A673 (cell line): ENCODE results near the gene TBR1. TPM values are rescaled to one million over a fixed set of nuclear protein-coding genes. Genes with fewer than 3 reads are reported as not detected.

Experiments
- BruUV-seq: library from RNA; stranded (reverse); fragments of 400-500 nt; replicated peaks from 2 replicates; lab custom pipeline; 2021; lab: Mats Ljungman, UMichigan
- CTCF ChIA-PET: fragments of 300-600 bp; sonication (Branson Sonifier 250); formaldehyde crosslinking; loops from one replicate; lab custom pipeline; 2022; ENCODE audit warnings: antibody characterized with exemption; lab: Charles Lee
- POLR2A ChIA-PET: fragments of 300-600 bp; sonication (Branson Sonifier 250); formaldehyde crosslinking; loops from one replicate; lab custom pipeline; 2022; ENCODE audit warnings: antibody characterized with exemption; ENCODE audit not compliant: low non-redundant PET; lab: Charles Lee
- DNase-seq: peaks from one replicate; pipeline ENCODE4 v3.0.0-alpha.2; 2015; ENCODE audit warnings: low spot score
- H3K27ac ChIP-seq: fragments of 200-600 bp; sonication (generic); 2 replicates; pipeline ENCODE4 v1.5.1; 2016; ENCODE audit warnings: mixed run types, low read depth, mild to moderate bottlenecking, mixed read lengths, antibody characterized with exemption, low read length; ENCODE audit not compliant: poor library complexity, severe bottlenecking
- H3K27me3 ChIP-seq: fragments of 200-600 bp; sonication (generic); replicated peaks from 2 replicates; pipeline ENCODE4 v1.6.1; 2017; ENCODE audit warnings: mixed run types, low read depth, mild to moderate bottlenecking, mixed read lengths, antibody characterized with exemption, low read length; ENCODE audit not compliant: insufficient read depth, poor library complexity
- H3K36me3 ChIP-seq: fragments of 200-600 bp; sonication (generic); 2 replicates; pipeline ENCODE4 v1.6.1; 2016; ENCODE audit warnings: mixed run types, mild to moderate bottlenecking, mixed read lengths, antibody characterized with exemption, low read length; ENCODE audit not compliant: insufficient read depth, poor library complexity, severe bottlenecking
- H3K4me1 ChIP-seq: fragments of 200-600 bp; sonication (generic); 2 replicates; pipeline ENCODE4 v1.6.1; 2017; ENCODE audit warnings: mixed run types, mild to moderate bottlenecking, mixed read lengths, antibody characterized with exemption, low read length; ENCODE audit not compliant: insufficient read depth, poor library complexity, severe bottlenecking
- H3K4me3 ChIP-seq: fragments of 200-600 bp; sonication (generic); 2 replicates; pipeline ENCODE4 v1.5.1; 2016; ENCODE audit warnings: low read depth, mixed run types, mild to moderate bottlenecking, mixed read lengths, low read length; ENCODE audit not compliant: poor library complexity, severe bottlenecking
- H3K9me3 ChIP-seq: fragments of 200-600 bp; sonication (generic); 2 replicates; pipeline ENCODE4 v1.6.1; 2016; ENCODE audit warnings: mixed run types, low read depth, mild to moderate bottlenecking, mixed read lengths, antibody characterized with exemption, low read length; ENCODE audit not compliant: poor library complexity, severe bottlenecking
- CTCF ChIP-seq: fragments of 300-800, 200-600 bp; sonication (generic); conservative IDR thresholded peaks from 2 replicates; pipeline ENCODE4 v1.5.1; 2017; ENCODE audit warnings: low read depth, mild to moderate bottlenecking, antibody characterized with exemption, low read length, moderate library complexity, mixed read lengths
- EZH2 ChIP-seq: fragments of 200-600 bp; sonication (generic); IDR thresholded peaks from 2 replicates; pipeline ENCODE4 v1.6.1; 2017; ENCODE audit warnings: borderline replicate concordance, low read depth, mild to moderate bottlenecking, mixed read lengths, antibody characterized with exemption, low read length; ENCODE audit not compliant: poor library complexity, severe bottlenecking
- intact Hi-C: fragments of 100-400 bp; cut with micrococcal nuclease; formaldehyde crosslinking; loops from one replicate; pipeline ENCODE4 v1.10.0; 2022; ENCODE audit not compliant: unreplicated experiment
- total RNA-seq: library from RNA; stranded (reverse); gene quantifications from 2 replicates; pipeline ENCODE4 v1.2.3, GENCODE V29; 2021

TBR1 gene
- total RNA-seq, 1 experiment from 2014 or later, result 0.17 TPM

GRCh38 chr2:161420406-161421074 is 4.4 kb downstream of the TBR1 start:
- H3K27ac ChIP-seq, result no peak overlapping the region
- peaks cover 5% of the 10 kb centered on the region for H3K27me3 ChIP-seq
- CTCF ChIA-PET, result no interaction called here
- no peak for DNase-seq
- H3K4me1 ChIP-seq, result no peaks in the 10 kb centered on the region
- no peak for TF ChIP-seq EZH2
- TF ChIP-seq CTCF, result no peak
- no peaks in the 10 kb centered on the region for H3K9me3 ChIP-seq
- intact Hi-C loops, result no loop called here
- no peaks in the 10 kb centered on the region for H3K36me3 ChIP-seq
- POLR2A ChIA-PET, result no interaction called here
- BruUV-seq, result no TSS peak
- H3K4me3 ChIP-seq, result no peak overlapping the region

- TF ChIP-seq EZH2 (no peak), CTCF (no peak)
Measured at GRCh38 chr2:161421686-161422085, 5.6 kb downstream of the TBR1 start.

GRCh38 chr2:161422816-161423403 is 6.8 kb downstream of the TBR1 start:
- ChIA-PET CTCF (no interaction called here), POLR2A (no interaction called here)
- H3K27me3 ChIP-seq, result no peaks in the 10 kb centered on the region
- no peak overlapping the region for H3K4me3 ChIP-seq
- intact Hi-C loops, result no loop called here
- DNase-seq, result no peak
- no peaks in the 10 kb centered on the region for H3K9me3 ChIP-seq
- H3K36me3 ChIP-seq, result no peaks in the 10 kb centered on the region
- BruUV-seq, result no TSS peak
- H3K4me1 ChIP-seq, result no peaks in the 10 kb centered on the region
- H3K27ac ChIP-seq, result no peak overlapping the region
- TF ChIP-seq EZH2, result no peak
- TF ChIP-seq CTCF, result no peak

More at GRCh38 chr2:161421686-161422085, 5.6 kb downstream of the TBR1 start:
- H3K9me3 ChIP-seq, result no peaks in the 10 kb centered on the region
- CTCF ChIA-PET, result interaction anchor here (0.5 kb wide), 1 partner anchor 7 kb away, joined by 9 read pairs; no protein-coding TSS in a partner anchor
- H3K4me1 ChIP-seq, result no peaks in the 10 kb centered on the region
- no peak overlapping the region for H3K4me3 ChIP-seq
- DNase-seq, result no peak
- BruUV-seq, result no TSS peak
- intact Hi-C loops, result no loop called here
- peaks cover 4% of the 10 kb centered on the region for H3K27me3 ChIP-seq
- no peak overlapping the region for H3K27ac ChIP-seq
- no peaks in the 10 kb centered on the region for H3K36me3 ChIP-seq
- POLR2A ChIA-PET, result no interaction called here
